Skeletal muscle tissue (tissue), 4 donors: ENCODE measurements around the gene CCDC183. TPM values are rescaled to one million over a fixed set of nuclear protein-coding genes. Genes with fewer than 3 reads are reported as not detected.
"Not testable (repeated sequence)": the region's sequence is repeated elsewhere in the genome, so short reads cannot be mapped to it uniquely, and the experiment has no call there.

ENCODE experiments used
- H3K27ac ChIP-seq: one replicate; pipeline ENCODE4 v1.7.0; 2013; ENCODE audit warnings: mild to moderate bottlenecking, low read depth, low read length, inconsistent platforms
- H3K27me3 ChIP-seq, 3 donors: one replicate each; pipeline ENCODE4 v1.7.0; 2013; ENCODE audit warnings: low read length in 3 of 3; ENCODE audit not compliant: control insufficient read depth in 3 of 3, insufficient read depth in 3 of 3
- H3K36me3 ChIP-seq, 3 donors: one replicate each; pipeline ENCODE4 v1.7.0; 2013; ENCODE audit warnings: low read length in 3 of 3; ENCODE audit not compliant: control insufficient read depth in 3 of 3, insufficient read depth in 3 of 3
- H3K4me1 ChIP-seq, 3 donors: one replicate each; pipeline ENCODE4 v1.7.0; 2013; ENCODE audit warnings: low read length in 3 of 3, mild to moderate bottlenecking in 3 of 3; ENCODE audit not compliant: control insufficient read depth in 3 of 3, insufficient read depth in 3 of 3
- H3K4me3 ChIP-seq, 3 donors: one replicate each; pipeline ENCODE4 v1.7.0; 2013; ENCODE audit warnings: low read length in 3 of 3
- H3K9ac ChIP-seq, 3 donors: one replicate each; pipeline ENCODE4 v1.7.0; 2013; ENCODE audit warnings: low read length in 3 of 3, mild to moderate bottlenecking in 3 of 3, moderate library complexity in 2 of 3, low read depth in 1 of 3
- H3K9me3 ChIP-seq, 3 donors: one replicate each; pipeline ENCODE4 v1.7.0; 2013; ENCODE audit warnings: low read length in 3 of 3; ENCODE audit not compliant: control insufficient read depth in 3 of 3
- total RNA-seq: library from RNA; depleted of rRNA; stranded (reverse); fragments of >200 nt; gene quantifications from one replicate; pipeline ENCODE4 v1.2.3, GENCODE V29; 2014
- donor health status: Osteomylitis.

The CCDC183 gene
- total RNA-seq, 1 donor from 2014 or later: 1.0 TPM

DNA sequence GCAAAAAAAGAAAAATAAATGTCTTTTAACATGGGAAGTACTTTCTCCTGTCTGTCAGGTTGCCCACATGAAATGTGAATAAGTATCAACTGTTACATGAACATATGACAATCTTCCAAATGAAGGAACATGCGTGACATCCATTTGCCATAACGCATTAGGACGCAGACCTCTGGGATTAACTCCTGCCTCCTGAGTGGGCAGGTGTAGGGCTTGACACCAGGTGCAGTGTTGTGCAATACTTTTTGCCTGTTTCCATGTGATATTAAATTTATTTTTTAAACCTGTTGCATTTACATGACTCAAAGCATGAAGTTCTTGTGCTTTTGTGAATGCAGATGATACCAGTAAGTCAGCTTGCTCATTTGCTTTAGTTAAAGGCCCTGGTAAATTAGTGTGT is 13.7 kb upstream of the CCDC183 start:
- no peaks in the 10 kb centered on the region for H3K36me3 ChIP-seq
- peaks cover 0 to 3% (median 0%) of the 10 kb centered on the region in 3 donors for H3K4me1 ChIP-seq
- H3K9ac ChIP-seq: no peak overlapping the region
- peaks cover 0 to 5% (median 0%) of the 10 kb centered on the region in 3 donors for H3K27me3 ChIP-seq
- H3K4me3 ChIP-seq: no peak overlapping the region
- no peaks in the 10 kb centered on the region for H3K9me3 ChIP-seq
- H3K27ac ChIP-seq: no peak overlapping the region

DNA sequence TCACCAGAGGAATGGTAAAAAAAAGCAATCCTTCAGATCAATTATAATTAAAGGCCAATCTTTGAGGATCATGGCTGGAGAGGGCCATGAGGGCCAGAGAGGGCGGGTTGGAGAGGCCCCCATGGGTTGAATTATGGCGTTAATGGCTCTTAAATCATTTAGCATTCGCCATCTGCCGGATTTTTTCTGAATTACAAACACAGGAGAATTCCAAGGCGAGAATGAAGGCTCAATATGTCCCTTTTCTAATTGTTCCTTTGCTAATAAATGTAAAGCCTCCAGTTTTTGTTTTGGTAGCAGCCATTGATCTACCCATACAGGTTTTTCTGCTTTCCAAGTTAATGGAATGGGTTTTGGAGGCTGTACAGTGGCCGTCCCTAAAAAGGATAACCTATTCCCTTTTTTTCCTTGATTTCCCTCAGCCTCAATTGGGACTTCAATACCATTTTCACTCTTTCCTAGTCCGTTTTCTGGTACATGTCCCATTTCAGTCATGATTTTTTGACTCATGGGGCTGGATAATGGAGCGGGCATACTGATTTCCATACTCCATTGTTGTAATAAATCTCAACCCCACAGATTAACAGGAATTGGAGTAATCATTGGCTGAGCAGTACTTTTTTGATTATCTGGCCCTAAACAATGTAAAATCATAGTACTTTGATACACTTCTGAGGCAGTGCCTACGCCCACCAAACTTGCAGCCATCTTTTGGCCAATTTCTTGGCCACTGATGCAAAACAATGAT is 11.7 kb upstream of the CCDC183 start:
- Histone ChIP-seq H3K27me3 (no peaks in the 10 kb centered on the region), H3K4me1 (no peaks in the 10 kb centered on the region), H3K27ac (no peak overlapping the region), H3K9me3 (no peaks in the 10 kb centered on the region), H3K4me3 (no peak overlapping the region), H3K9ac (no peak overlapping the region), H3K36me3 (no peaks in the 10 kb centered on the region)

DNA sequence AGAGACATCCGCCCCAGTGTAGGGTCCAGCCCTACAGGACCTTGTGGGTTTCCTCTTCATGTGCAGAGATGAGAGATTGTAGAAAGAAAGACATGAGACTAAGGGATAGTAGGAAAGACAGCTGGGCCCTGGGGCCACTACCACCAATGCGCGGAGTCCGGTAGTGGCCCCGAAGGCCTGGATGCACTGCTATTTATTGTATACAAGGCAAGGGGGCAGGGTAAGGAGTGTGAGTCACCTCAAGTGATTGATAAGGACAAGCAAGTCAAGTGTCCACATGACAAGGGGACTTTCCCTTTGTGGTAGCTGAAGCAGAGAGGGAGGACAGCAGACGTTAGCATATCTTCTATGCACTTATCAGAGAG is 11.2 kb upstream of the CCDC183 start:
- Histone ChIP-seq H3K9ac (no peak overlapping the region), H3K4me1 (no peaks in the 10 kb centered on the region), H3K9me3 (no peaks in the 10 kb centered on the region), H3K4me3 (no peak overlapping the region), H3K27ac (no peak overlapping the region), H3K27me3 (no peaks in the 10 kb centered on the region), H3K36me3 (no peaks in the 10 kb centered on the region)

GRCh38 chr9:136785565-136786355 is 10.4 kb upstream of the CCDC183 start:
- H3K9me3 ChIP-seq, H3K9ac ChIP-seq, H3K4me1 ChIP-seq, H3K27ac ChIP-seq, H3K27me3 ChIP-seq, H3K36me3 ChIP-seq, H3K4me3 ChIP-seq: not testable (repeated sequence)

DNA sequence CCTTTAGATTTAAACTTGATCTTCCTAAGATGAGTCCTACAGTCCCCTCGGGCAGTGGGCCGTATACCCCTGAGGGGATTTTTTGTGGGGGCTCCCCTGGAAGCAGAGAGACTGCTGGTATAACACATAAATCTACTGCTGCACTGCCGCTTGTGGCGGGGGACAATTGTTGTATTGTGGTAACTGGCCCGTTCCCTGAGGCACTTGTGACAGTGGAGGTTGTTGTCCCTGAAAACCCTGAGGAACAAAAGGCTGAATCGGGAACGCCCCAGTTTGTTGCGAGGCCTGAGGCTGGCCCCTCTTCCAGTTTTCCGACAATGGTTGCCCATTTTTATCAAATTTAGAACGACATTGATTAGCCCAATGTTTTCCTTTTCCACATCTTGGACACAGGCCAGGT is 9.7 kb upstream of the CCDC183 start:
- Histone ChIP-seq H3K36me3 (no peaks in the 10 kb centered on the region), H3K4me3 (no peak overlapping the region), H3K9ac (no peak overlapping the region), H3K27me3 (no peaks in the 10 kb centered on the region), H3K27ac (no peak overlapping the region), H3K4me1 (peaks cover 3 to 5% (median 4%) of the 10 kb centered on the region in 3 donors), H3K9me3 (no peaks in the 10 kb centered on the region)

- peaks cover 8 to 10% (median 9%) of the 10 kb centered on the region in 3 donors for H3K4me1 ChIP-seq
- H3K27me3 ChIP-seq, H3K4me3 ChIP-seq, H3K27ac ChIP-seq, H3K9ac ChIP-seq, H3K36me3 ChIP-seq, H3K9me3 ChIP-seq: not testable (repeated sequence)
Observed at GRCh38 chr9:136786983-136787382, 9.2 kb upstream of the CCDC183 start.

DNA sequence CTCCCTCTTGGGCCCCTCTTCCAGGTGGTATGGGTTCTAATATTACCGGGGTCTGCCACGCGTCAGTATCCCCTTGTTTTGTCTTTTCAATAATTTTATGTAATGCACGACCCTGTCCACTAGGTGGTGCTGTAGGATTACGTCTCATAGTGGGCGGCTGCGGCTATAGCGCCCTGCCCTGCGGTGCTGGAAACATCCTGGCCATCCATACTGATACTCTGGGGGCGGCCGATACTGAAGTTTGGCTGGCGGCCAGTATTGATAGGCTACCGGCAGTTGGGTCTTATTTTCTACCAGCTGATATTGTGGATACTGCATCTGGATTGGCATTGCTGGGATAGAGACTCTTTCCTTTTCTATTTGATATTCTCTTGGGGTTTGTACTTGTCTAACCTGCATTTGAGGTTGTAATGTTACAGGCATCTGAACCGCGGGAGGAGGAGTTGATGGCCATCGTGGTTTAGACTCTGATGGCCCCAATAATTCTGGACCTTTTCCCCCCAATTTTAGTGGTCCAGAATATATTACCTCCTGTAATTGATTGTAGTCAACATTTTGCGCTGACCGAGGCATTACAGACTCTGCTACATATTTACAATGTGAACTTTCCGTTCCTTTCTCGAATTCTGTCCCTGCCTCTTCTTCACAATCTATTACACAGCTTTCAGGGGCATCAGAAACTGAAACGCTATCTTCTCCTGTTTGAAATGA is 8.3 kb upstream of the CCDC183 start:
- no peak overlapping the region for H3K9ac ChIP-seq
- H3K4me3 ChIP-seq: no peak overlapping the region

GRCh38 chr9:136788644-136789522 is 7.3 kb upstream of the CCDC183 start:
- H3K4me1 ChIP-seq: peaks cover 13 to 15% (median 14%) of the 10 kb centered on the region in 3 donors
- not testable (repeated sequence) for H3K4me3 ChIP-seq, H3K27ac ChIP-seq, H3K27me3 ChIP-seq, H3K9me3 ChIP-seq, H3K9ac ChIP-seq, H3K36me3 ChIP-seq

More for the DNA sequence above, 8.3 kb upstream of the CCDC183 start:
- Histone ChIP-seq H3K9me3 (no peaks in the 10 kb centered on the region), H3K27ac (no peak overlapping the region), H3K36me3 (peaks cover 0 to 5% (median under 1%) of the 10 kb centered on the region in 3 donors), H3K27me3 (no peaks in the 10 kb centered on the region), H3K4me1 (peaks cover 13 to 15% (median 14%) of the 10 kb centered on the region in 3 donors)

GRCh38 chr9:136789523-136789937 is 6.6 kb upstream of the CCDC183 start:
- Histone ChIP-seq H3K9me3 (no peaks in the 10 kb centered on the region), H3K27ac (no peak overlapping the region), H3K36me3 (peaks cover 0 to 8% (median 7%) of the 10 kb centered on the region in 3 donors)

More at GRCh38 chr9:136789523-136789937, 6.6 kb upstream of the CCDC183 start:
- H3K9ac ChIP-seq: no peak overlapping the region
- H3K4me3 ChIP-seq: no peak overlapping the region
- no peaks in the 10 kb centered on the region for H3K27me3 ChIP-seq
- H3K4me1 ChIP-seq: peaks cover 13 to 15% (median 14%) of the 10 kb centered on the region in 3 donors
